Stimulated activated CD4-positive, alpha-beta T cell treated with anti-CD3 and anti-CD28 coated beads, TNF-alpha, amount 100 ng/mL, for 48 hours (primary cell): Measurements from ENCODE around the gene ELF1.
"Not testable (repeated sequence)": the region's sequence is repeated elsewhere in the genome, so short reads cannot be mapped to it uniquely, and the experiment has no call there.

Source experiments
- DNase-seq, 3 donors: peaks; one replicate each; pipeline ENCODE4 v3.0.0-alpha.2; 2020; ENCODE audit warnings: low read depth in 3 of 3

ELF1 gene

GRCh38 chr13:40893573-40893972 lies 125.5 kb downstream of the ELF1 start:
- not testable (repeated sequence) for DNase-seq

- DNase-seq: no peak
These were observed 133.1 kb downstream of the ELF1 start for GRCh38 chr13:40886017-40886416.

- DNase-seq: not testable (repeated sequence)
These were observed 134.9 kb downstream of the ELF1 start for GRCh38 chr13:40884175-40884574.
